ENCODE results near the gene SHROOM3.

GRCh38 chr4:76426272-76426671 lies 8.8 kb upstream of the SHROOM3 start:
- TF ChIP-seq CTCF (IDR thresholded peaks at IDR 0.05) (no peak), POLR2A (IDR thresholded peaks at IDR 0.05) (no peak), EP300 (IDR thresholded peaks at IDR 0.05) (no peak), POLR2AphosphoS5 (IDR thresholded peaks at IDR 0.05) (no peak)

Measured in stomach (tissue), 4 donors.